Panc1 (cell line): ENCODE results near the gene NR5A2. TPM values are rescaled to one million over a fixed set of nuclear protein-coding genes. Genes with fewer than 3 reads are reported as not detected.

Experiments used
- ATAC-seq: fragments of 200-7000 bp; cut with Tn5 transposase; 2 replicates; pipeline ENCODE4 v1.9.1; 2020; ENCODE audit warnings: mild to moderate bottlenecking, moderate library complexity
- BruUV-seq: library from RNA; stranded (reverse); fragments of 400-500 nt; replicated peaks from 2 replicates; lab custom pipeline; 2021; lab: Mats Ljungman, UMichigan
- CTCF ChIA-PET: fragments of 300-600 bp; sonication (Branson Sonifier 250); formaldehyde crosslinking; loops from one replicate; lab custom pipeline; 2022; ENCODE audit warnings: antibody characterized with exemption; lab: Charles Lee
- POLR2A ChIA-PET: fragments of 300-600 bp; sonication (Branson Sonifier 250); formaldehyde crosslinking; loops from one replicate; lab custom pipeline; 2022; ENCODE audit warnings: antibody characterized with exemption; lab: Charles Lee
- DNase-seq: peaks from one replicate; pipeline ENCODE4 v3.0.0-alpha.2; 2010; ENCODE audit warnings: low read depth, low spot score
- H3K27ac ChIP-seq: 2 replicates; pipeline ENCODE4 v1.5.1; 2011; ENCODE audit warnings: mild to moderate bottlenecking, low read length, inconsistent platforms
- H3K27me3 ChIP-seq: fragments of 200-500 bp; sonication (Bioruptor generic); 2 replicates; pipeline ENCODE4 v1.6.0; 2014; ENCODE audit warnings: low read length, inconsistent platforms; ENCODE audit not compliant: control insufficient read depth, insufficient read depth
- H3K36me3 ChIP-seq: fragments of 200-500 bp; sonication (Bioruptor generic); 2 replicates; pipeline ENCODE4 v1.5.1; 2014; ENCODE audit warnings: inconsistent platforms, mild to moderate bottlenecking, low read length, moderate library complexity; ENCODE audit not compliant: control insufficient read depth, insufficient read depth
- H3K4me1 ChIP-seq: 2 replicates; pipeline ENCODE4 v1.5.1; 2011; ENCODE audit warnings: inconsistent platforms, mild to moderate bottlenecking, low read length, moderate library complexity; ENCODE audit not compliant: control insufficient read depth, insufficient read depth
- H3K4me3 ChIP-seq, 2 experiments: 2 replicates each; pipeline ENCODE4 v1.5.1; 2011 to 2012; ENCODE audit warnings: low read depth in 2 of 2, low read length in 2 of 2, mild to moderate bottlenecking in 2 of 2, inconsistent platforms in 1 of 2, moderate library complexity in 1 of 2
- H3K9me3 ChIP-seq: fragments of 200-500 bp; sonication (Bioruptor generic); 2 replicates; pipeline ENCODE4 v1.5.1; 2014; ENCODE audit warnings: low read depth, mild to moderate bottlenecking, inconsistent platforms, low read length, moderate library complexity; ENCODE audit not compliant: control insufficient read depth, insufficient read depth
- POLR2AphosphoS5 ChIP-seq: IDR thresholded peaks from 2 replicates; pipeline ENCODE4 v1.6.1; 2012; ENCODE audit warnings: mild to moderate bottlenecking, low read depth, low read length, moderate library complexity
- SIN3A ChIP-seq: IDR thresholded peaks from 2 replicates; pipeline ENCODE4 v1.6.1; 2012; ENCODE audit warnings: low read depth, mild to moderate bottlenecking, low read length, moderate library complexity, borderline replicate concordance; ENCODE audit not compliant: insufficient read depth
- TCF7L2 ChIP-seq: IDR thresholded peaks from 2 replicates; pipeline ENCODE4 v1.6.1; 2011; ENCODE audit warnings: mild to moderate bottlenecking, low read depth, low read length, inconsistent platforms
- in situ Hi-C: cut with HindIII; loops from 2 replicates; pipeline ENCODE4 v1.10.0; 2016; ENCODE audit warnings: low sequenced_read_pairs, low pct_unique_long_range_greater_than_20kb
- intact Hi-C: fragments of 100-400 bp; cut with micrococcal nuclease; formaldehyde crosslinking; loops from one replicate; pipeline ENCODE4 v1.10.0; 2022; ENCODE audit not compliant: unreplicated experiment
- total RNA-seq: library from RNA; stranded (reverse); gene quantifications from one replicate; pipeline ENCODE4 v1.2.1, GENCODE V29; 2021; ENCODE audit not compliant: unreplicated experiment
- TF ChIP-seq, protein P1 (sequence below), 2 experiments: IDR thresholded peaks; 2 replicates each; pipeline ENCODE4 v1.6.1; 2011 to 2012; ENCODE audit warnings: low read depth in 2 of 2, control low read depth in 1 of 2, low read length in 1 of 2, mild to moderate bottlenecking in 1 of 2, moderate library complexity in 1 of 2; ENCODE audit not compliant: insufficient read depth in 1 of 2
- TF ChIP-seq, protein P2 (sequence below): fragments of 450-650 bp; IDR thresholded peaks from 2 replicates; pipeline ENCODE4 v1.5.1; 2017; ENCODE audit warnings: mild to moderate bottlenecking

Gene NR5A2
- total RNA-seq, 1 experiment from 2014 or later = 4.3 TPM

DNA sequence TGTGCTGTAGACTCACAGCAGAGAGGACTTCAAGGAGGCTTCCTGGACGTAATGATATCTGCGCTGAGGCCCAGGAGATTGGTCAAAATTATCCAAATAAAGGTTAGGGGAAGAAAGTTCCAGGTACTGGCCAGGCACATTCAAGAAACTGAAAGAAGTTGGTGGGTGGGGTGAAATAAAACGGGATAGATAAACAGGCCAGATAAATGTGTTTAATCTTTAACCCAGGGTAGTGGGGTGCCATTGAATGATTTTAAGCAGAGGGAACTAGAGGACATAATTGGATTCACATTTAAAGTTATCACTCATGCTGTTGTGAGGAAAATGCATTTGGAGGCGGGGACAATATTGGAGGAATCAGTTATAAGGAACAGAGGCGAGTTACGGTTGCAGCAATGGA is 134.7 kb downstream of the NR5A2 start:
- CTCF ChIA-PET = no interaction called here
- in situ Hi-C loops = no loop called here
- ATAC-seq (no peak), DNase-seq (no peak)
- intact Hi-C loops = no loop called here
- TF ChIP-seq TCF7L2 (no peak), SIN3A (no peak), POLR2AphosphoS5 (no peak)
- TF ChIP-seq, protein P1, sequence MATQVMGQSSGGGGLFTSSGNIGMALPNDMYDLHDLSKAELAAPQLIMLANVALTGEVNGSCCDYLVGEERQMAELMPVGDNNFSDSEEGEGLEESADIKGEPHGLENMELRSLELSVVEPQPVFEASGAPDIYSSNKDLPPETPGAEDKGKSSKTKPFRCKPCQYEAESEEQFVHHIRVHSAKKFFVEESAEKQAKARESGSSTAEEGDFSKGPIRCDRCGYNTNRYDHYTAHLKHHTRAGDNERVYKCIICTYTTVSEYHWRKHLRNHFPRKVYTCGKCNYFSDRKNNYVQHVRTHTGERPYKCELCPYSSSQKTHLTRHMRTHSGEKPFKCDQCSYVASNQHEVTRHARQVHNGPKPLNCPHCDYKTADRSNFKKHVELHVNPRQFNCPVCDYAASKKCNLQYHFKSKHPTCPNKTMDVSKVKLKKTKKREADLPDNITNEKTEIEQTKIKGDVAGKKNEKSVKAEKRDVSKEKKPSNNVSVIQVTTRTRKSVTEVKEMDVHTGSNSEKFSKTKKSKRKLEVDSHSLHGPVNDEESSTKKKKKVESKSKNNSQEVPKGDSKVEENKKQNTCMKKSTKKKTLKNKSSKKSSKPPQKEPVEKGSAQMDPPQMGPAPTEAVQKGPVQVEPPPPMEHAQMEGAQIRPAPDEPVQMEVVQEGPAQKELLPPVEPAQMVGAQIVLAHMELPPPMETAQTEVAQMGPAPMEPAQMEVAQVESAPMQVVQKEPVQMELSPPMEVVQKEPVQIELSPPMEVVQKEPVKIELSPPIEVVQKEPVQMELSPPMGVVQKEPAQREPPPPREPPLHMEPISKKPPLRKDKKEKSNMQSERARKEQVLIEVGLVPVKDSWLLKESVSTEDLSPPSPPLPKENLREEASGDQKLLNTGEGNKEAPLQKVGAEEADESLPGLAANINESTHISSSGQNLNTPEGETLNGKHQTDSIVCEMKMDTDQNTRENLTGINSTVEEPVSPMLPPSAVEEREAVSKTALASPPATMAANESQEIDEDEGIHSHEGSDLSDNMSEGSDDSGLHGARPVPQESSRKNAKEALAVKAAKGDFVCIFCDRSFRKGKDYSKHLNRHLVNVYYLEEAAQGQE (IDR thresholded peaks at IDR 0.05; ENCODE audit: insufficient read depth in 1 of 2, low read depth in 2 of 2, low read length in 1 of 2) = no peak
- TF ChIP-seq, protein P2, sequence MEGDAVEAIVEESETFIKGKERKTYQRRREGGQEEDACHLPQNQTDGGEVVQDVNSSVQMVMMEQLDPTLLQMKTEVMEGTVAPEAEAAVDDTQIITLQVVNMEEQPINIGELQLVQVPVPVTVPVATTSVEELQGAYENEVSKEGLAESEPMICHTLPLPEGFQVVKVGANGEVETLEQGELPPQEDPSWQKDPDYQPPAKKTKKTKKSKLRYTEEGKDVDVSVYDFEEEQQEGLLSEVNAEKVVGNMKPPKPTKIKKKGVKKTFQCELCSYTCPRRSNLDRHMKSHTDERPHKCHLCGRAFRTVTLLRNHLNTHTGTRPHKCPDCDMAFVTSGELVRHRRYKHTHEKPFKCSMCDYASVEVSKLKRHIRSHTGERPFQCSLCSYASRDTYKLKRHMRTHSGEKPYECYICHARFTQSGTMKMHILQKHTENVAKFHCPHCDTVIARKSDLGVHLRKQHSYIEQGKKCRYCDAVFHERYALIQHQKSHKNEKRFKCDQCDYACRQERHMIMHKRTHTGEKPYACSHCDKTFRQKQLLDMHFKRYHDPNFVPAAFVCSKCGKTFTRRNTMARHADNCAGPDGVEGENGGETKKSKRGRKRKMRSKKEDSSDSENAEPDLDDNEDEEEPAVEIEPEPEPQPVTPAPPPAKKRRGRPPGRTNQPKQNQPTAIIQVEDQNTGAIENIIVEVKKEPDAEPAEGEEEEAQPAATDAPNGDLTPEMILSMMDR = no peak
- Histone ChIP-seq H3K27me3 (no peaks in the 10 kb centered on the region), H3K27ac (no peak overlapping the region), H3K4me1 (no peaks in the 10 kb centered on the region), H3K36me3 (no peaks in the 10 kb centered on the region), H3K9me3 (no peaks in the 10 kb centered on the region), H3K4me3 (no peak overlapping the region)
- no TSS peak for BruUV-seq
- POLR2A ChIA-PET = no interaction called here

DNA sequence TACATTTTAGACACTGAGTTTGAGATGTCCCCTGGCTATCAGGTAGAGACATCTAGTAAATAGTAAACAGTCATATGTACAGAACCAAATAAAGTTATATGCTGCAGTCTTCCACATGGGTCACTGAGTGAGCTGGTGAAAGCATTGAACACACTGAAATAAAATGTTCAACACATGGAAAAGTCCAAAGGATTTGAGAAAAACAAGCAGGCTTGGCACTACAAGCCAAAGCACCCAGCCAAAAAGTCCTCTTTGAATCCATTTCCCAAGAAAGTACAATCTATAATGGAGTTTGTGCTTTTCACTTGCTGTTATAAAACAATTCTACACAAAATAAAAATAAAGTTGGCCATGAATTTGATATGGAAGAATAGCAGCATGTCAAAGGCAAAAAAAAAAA is 135.4 kb downstream of the NR5A2 start:
- Histone ChIP-seq H3K27me3 (no peaks in the 10 kb centered on the region), H3K9me3 (no peaks in the 10 kb centered on the region), H3K36me3 (no peaks in the 10 kb centered on the region), H3K27ac (no peak overlapping the region), H3K4me1 (no peaks in the 10 kb centered on the region), H3K4me3 (no peak overlapping the region)
- ATAC-seq (no peak), DNase-seq (no peak)
- BruUV-seq = no TSS peak
- in situ Hi-C loops (no loop called here), intact Hi-C loops (no loop called here)
- TF ChIP-seq, protein P1 (IDR thresholded peaks at IDR 0.05; ENCODE audit: insufficient read depth in 1 of 2, low read depth in 2 of 2, low read length in 1 of 2) = no peak
- TF ChIP-seq, protein P2 = no peak
- POLR2A ChIA-PET = no interaction called here
- CTCF ChIA-PET = no interaction called here
